Heart right ventricle (tissue), 16 donors: Measurements from ENCODE around the gene MYOM3. TPM values are rescaled to one million over a fixed set of nuclear protein-coding genes. Genes with fewer than 3 reads are reported as not detected.

Experiments
- ATAC-seq, 8 donors: fragments of 200-7000 bp; cut with Tn5 transposase; one replicate each; pipeline ENCODE4 v1.9.1; 2020; ENCODE audit warnings: mild to moderate bottlenecking in 8 of 8, moderate library complexity in 8 of 8, moderate number of reproducible peaks in 1 of 8
- DNase-seq, 2 donors: peaks; one replicate each; pipeline ENCODE4 v3.0.0-alpha.2; 2020
- H3K27ac ChIP-seq, 10 donors: fragments of 200-600 bp; sonication (generic) in 2 of 10; one replicate each; pipeline versions ENCODE4 v1.5.0 to v1.8.0; 2020 to 2022; ENCODE audit warnings: mild to moderate bottlenecking in 3 of 10
- H3K27me3 ChIP-seq, 7 donors: fragments of 200-600 bp; one replicate each; pipeline ENCODE4 v1.8.0; 2021 to 2022; ENCODE audit warnings: mild to moderate bottlenecking in 2 of 7
- H3K36me3 ChIP-seq, 9 donors: fragments of 200-600 bp; sonication (generic) in 1 of 9; one replicate each; pipeline versions ENCODE4 v1.5.0 to v1.8.0; 2020 to 2022; ENCODE audit warnings: mild to moderate bottlenecking in 2 of 9
- H3K4me1 ChIP-seq, 9 donors: fragments of 200-600 bp; sonication (generic) in 1 of 9; one replicate each; pipeline versions ENCODE4 v1.5.0 to v1.8.0; 2020 to 2022; ENCODE audit warnings: mild to moderate bottlenecking in 4 of 9
- H3K4me3 ChIP-seq, 10 donors: fragments of 200-600 bp; sonication (generic) in 2 of 10; one replicate each; pipeline versions ENCODE4 v1.5.0 to v1.8.0; 2020 to 2022; ENCODE audit warnings: mild to moderate bottlenecking in 7 of 10, moderate library complexity in 2 of 10
- H3K9me3 ChIP-seq, 11 donors: fragments of 200-600 bp in 10 of 11; sonication (generic) in 2 of 11; one replicate each; pipeline versions ENCODE4 v1.5.0 to v1.8.0; 2013 to 2022; ENCODE audit warnings: mild to moderate bottlenecking in 2 of 11, control low read depth in 1 of 11, moderate library complexity in 1 of 11
- CTCF ChIP-seq, 9 donors: fragments of 200-600 bp; sonication (generic) in 2 of 9; IDR thresholded peaks; one replicate each; pipeline versions ENCODE4 v1.5.0 to v1.8.0; 2021 to 2022; ENCODE audit warnings: antibody characterized with exemption in 9 of 9, mild to moderate bottlenecking in 5 of 9, moderate library complexity in 1 of 9
- WGBS, 2 donors: extraction: QIAGEN DNeasy Blood & Tissue Kit; methylation state at CpG; one replicate each; pipeline ENCODE4 v1.1.7; 2013; ENCODE audit warnings: inconsistent platforms in 1 of 2; 5-methylcytosine and 5-hydroxymethylcytosine counted together
- intact Hi-C, 10 donors: fragments of 100-400 bp; cut with DNase I; formaldehyde crosslinking; loops; one replicate each; pipeline versions ENCODE4 v1.11.1 to v1.14.2; 2022
- polyA plus RNA-seq, 2 donors: library from polyadenylated mRNA; stranded (reverse); fragments of 200-250 nt; gene quantifications; one replicate each; pipeline ENCODE4 v1.2.3, GENCODE V29; 2013
- total RNA-seq, 10 donors: library from RNA; stranded (reverse); fragmentation: NEBNext Ultra II Directional in 3 of 10; extraction: Animal tissue kit (Norgen Biotek cat#: 25700) in 3 of 10; gene quantifications; one replicate each; pipeline versions ENCODE4 v1.2.1 to v1.2.4, GENCODE V29; 2021 to 2023
- donor health status: Arrhythmogenic right ventricular cardiomyopathy.
- donor health status: ischemic (EF 13 %, LVEDD 7.1; RV severe dilation, severe dysfunction).
- donor health status: healthy with polysubstance abuse.
- donor health status: DM: no; HTN: yes; CAD: no.
- donor health status: DM: no; HTN: no; CAD: no.
- donor health status: ischemic (EF 25% LVEDD 6.9; RV normal size, moderate dysfunction).
- donor health status: ischemic (EF 25% LVEDD 5.7; RV mildly dilated, moderate dysfunction).
- donor health status: healthy.
- donor health status: DM: yes; HTN: yes; CAD: no.
- donor health status: Ischemic cardiomyopathy.
- donor health status: ischemic (EF 35%, LVEDD 5.7; RV mildly dilated, moderate dysfunction).
- donor health status: nonischemic (EF 11% LVEDD 7.7; RV severe dilation, severe dysfunction).
- donor health status: DM: yes; HTN: yes; CAD: no.
- donor health status: PGD.
- donor health status: ischemic (EF 29% LVEDD 5.4; RV normal size, mild dysfunction).
- donor health status: nonischemic (EF 23%, LVEDD 6.1; RV moderate dilation, normal function).

The MYOM3 gene
- total and polyA plus RNA-seq, 12 donors = 85.3 to 428 (median 318) TPM

- WGBS, 2 donors = 78 to 79% methylated on average over 8 of the region's 8 CpGs
- ATAC-seq (no peak), DNase-seq (no peak)
- intact Hi-C loops = no loop called here
- no peak overlapping the region for H3K4me3 ChIP-seq
- H3K36me3 ChIP-seq = no peaks in the 10 kb centered on the region
- H3K27me3 ChIP-seq = peaks cover 0 to 17% (median 6%) of the 10 kb centered on the region in 7 donors
- peaks cover 0 to 18% (median 16%) of the 10 kb centered on the region in 9 donors for H3K4me1 ChIP-seq
- H3K9me3 ChIP-seq = no peaks in the 10 kb centered on the region
- no peak for TF ChIP-seq CTCF (IDR thresholded peaks at IDR 0.05)
- H3K27ac ChIP-seq = no peak overlapping the region
Measured at GRCh38 chr1:24118410-24119242, 6.7 kb upstream of the MYOM3 start.

- H3K27me3 ChIP-seq = peaks cover 0 to 19% (median 8%) of the 10 kb centered on the region in 7 donors
- ATAC-seq (no peak), DNase-seq (no peak)
- TF ChIP-seq CTCF (IDR thresholded peaks at IDR 0.05) = no peak
- peaks cover 0 to 19% (median 17%) of the 10 kb centered on the region in 9 donors for H3K4me1 ChIP-seq
- H3K4me3 ChIP-seq = no peak overlapping the region
- no peaks in the 10 kb centered on the region for H3K36me3 ChIP-seq
- intact Hi-C loops = no loop called here
- WGBS, 2 donors = 82 to 84% methylated on average over 14 of the region's 14 CpGs
- H3K9me3 ChIP-seq = no peaks in the 10 kb centered on the region
- H3K27ac ChIP-seq = no peak overlapping the region
Measured at GRCh38 chr1:24117722-24118409, 5.9 kb upstream of the MYOM3 start.

- H3K27me3 ChIP-seq = peaks cover 0 to 19% (median 8%) of the 10 kb centered on the region in 7 donors
- no peak for ATAC-seq
- H3K27ac ChIP-seq = no peak overlapping the region
- 97 to 100% methylated on average over 2 of the region's 2 CpGs for WGBS, 2 donors
- DNase-seq = no peak
- TF ChIP-seq CTCF (IDR thresholded peaks at IDR 0.05) = no peak
- H3K36me3 ChIP-seq = no peaks in the 10 kb centered on the region
- intact Hi-C loops = no loop called here
- peaks cover 0 to 26% (median 24%) of the 10 kb centered on the region in 9 donors for H3K4me1 ChIP-seq
- H3K4me3 ChIP-seq = no peak overlapping the region
- H3K9me3 ChIP-seq = no peaks in the 10 kb centered on the region
Measured at GRCh38 chr1:24117132-24117531, 5.2 kb upstream of the MYOM3 start.

GRCh38 chr1:24114753-24115152 lies 2.8 kb upstream of the MYOM3 start:
- H3K9me3 ChIP-seq = no peaks in the 10 kb centered on the region
- no peaks in the 10 kb centered on the region for H3K36me3 ChIP-seq
- no peak for DNase-seq
- H3K27ac ChIP-seq = no peak overlapping the region
- ATAC-seq = no peak
- intact Hi-C loops = loop anchor here in 2 of 10 donors (5.0 kb wide), 1 partner anchor 42 kb away; no protein-coding TSS in a partner anchor
- no peak overlapping the region for H3K4me3 ChIP-seq
- peaks cover 0 to 24% (median 8%) of the 10 kb centered on the region in 7 donors for H3K27me3 ChIP-seq
- TF ChIP-seq CTCF (IDR thresholded peaks at IDR 0.05) = no peak
- WGBS, 2 donors = 90% methylated on average over 6 of the region's 6 CpGs
- peaks cover 0 to 29% (median 15%) of the 10 kb centered on the region in 9 donors for H3K4me1 ChIP-seq
